ENCODE measurements around the gene JPH4.

JPH4 gene

DNA sequence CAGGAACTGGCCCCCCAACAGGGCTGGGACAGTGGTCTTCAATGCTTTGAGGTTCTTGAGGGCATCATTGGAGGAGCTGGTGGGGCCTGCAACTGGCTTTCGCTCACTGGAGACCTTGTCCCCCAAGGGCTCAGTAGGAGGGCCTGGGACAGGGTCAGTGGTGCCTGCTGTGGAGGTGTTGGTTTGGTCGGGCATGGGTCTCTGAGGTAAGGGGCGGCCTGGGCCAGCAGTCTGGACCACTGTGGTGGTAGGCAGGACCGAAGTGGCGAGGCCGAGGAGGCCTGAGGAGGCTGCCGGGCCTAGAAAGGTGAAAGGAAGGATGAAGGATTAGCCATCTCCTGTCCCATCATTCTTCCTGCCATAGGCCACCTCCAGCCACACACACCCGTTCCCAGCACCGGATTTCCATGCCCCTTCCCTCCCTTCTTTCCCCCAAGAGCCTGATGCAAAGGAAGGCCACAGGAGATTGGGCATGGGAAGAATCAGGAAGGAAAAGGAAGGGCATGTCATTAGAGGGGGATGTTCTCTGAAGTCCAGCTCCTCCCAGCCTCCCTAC is 55.9 kb downstream of the JPH4 start:
- DNase-seq, result no peak

DNA sequence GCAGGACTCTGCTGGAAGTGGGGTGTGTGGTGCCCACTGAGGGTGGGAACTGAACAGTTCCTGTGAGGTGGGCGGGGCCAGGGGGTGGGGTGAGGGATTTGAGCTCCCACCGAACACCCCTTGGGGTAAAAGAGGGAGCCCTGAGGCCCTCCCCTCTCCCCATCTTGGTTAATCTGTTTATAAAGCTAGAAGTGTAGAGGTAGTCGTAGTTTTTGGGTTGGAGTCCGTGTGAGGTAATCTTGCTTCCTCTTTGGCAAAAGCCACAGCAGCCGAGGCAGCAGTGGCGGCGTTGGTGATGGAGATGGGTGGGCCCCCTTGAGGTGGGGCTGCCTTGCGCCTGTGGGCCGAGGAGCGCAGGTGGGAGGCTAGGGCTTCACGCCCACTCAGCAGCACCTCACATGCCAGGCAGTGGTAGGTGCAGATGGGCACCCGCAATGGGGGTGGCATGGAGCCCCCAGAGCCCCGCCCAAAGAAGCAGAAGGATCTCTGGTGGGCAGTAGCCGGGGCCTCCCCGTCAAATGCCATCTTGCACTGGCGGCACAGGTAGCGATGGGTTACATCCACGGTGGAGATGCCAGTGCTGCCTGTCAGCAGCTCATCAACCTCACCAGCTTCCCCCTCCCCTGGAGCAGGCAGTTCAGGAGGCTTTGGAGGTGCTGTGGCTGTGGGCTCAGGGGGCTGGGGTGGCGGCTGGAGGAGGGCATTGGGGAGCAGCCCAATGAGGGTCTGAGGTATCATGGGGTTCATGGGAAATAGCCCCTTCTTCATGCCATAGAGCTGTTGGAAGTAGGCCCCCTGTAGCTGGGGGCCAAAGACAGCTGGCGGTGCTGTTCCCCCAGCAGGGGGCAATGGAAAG is 56.6 kb downstream of the JPH4 start:
- DNase-seq, result no peak

DNA sequence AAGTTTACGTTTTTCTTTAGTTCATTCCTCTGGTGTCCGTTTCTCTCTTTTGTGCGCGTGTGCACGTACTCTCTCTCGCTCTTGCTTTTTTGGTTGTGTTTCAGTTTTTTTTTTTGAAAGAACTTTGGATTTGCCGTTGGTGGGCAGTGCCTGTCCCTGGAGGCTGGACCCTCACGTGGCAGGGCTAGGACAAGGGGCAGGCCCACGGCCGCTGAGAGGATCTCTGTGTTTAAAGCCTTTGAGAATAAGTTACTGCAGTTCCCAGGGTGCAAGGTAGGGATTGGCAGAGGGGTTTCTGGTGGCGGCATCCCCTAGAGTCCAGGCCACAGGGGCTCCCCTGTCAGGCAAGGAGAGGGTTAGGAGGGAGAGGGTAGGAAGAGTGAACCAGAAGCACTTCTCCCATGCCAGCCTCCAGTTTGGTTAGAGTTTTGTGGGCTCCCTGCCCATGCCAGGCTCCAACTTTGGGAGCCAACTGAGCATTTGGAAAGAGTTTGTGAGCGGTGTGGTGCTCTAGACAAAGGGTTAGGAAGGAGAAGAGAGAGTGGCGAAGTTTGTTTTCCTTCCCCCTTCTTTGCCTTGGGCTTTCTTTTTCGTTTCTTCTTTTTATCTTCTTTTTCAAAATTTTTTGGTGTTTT is 57.6 kb downstream of the JPH4 start:
- no peak for DNase-seq

DNA sequence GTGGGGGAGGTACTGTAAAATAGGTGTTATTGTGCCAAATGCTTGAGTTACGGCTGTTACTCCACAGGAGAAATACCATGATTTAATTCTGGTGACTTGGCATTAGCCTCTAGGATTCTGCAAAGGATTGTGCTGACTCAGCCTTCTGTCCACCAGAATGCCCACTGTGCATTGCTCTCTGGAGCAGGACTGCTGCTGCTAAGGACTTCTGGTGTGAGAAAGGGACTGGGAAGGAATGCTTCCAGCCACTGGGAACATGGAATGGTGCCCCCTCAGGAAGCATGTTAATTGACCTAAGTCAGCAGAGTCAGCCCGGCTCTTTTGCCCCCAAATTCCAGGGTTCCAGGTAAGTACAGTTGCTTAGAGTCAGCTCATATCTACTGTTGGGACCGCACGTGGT is 59.9 kb downstream of the JPH4 start:
- no peak for DNase-seq

Measured in amniotic stem cell (primary cell).